HG02610 (cell line): ENCODE measurements around the gene KCNE4.
A peak's percentile ranks its signal among the peaks of the same experiment; 100 is the strongest.

Experiments used
- ATAC-seq: cut with Tn5 transposase; IDR thresholded peaks from one replicate; pipeline ENCODE4 v1.9.1; 2021; ENCODE audit warnings: mild to moderate bottlenecking, moderate library complexity; ENCODE audit not compliant: unreplicated experiment

KCNE4 gene

DNA sequence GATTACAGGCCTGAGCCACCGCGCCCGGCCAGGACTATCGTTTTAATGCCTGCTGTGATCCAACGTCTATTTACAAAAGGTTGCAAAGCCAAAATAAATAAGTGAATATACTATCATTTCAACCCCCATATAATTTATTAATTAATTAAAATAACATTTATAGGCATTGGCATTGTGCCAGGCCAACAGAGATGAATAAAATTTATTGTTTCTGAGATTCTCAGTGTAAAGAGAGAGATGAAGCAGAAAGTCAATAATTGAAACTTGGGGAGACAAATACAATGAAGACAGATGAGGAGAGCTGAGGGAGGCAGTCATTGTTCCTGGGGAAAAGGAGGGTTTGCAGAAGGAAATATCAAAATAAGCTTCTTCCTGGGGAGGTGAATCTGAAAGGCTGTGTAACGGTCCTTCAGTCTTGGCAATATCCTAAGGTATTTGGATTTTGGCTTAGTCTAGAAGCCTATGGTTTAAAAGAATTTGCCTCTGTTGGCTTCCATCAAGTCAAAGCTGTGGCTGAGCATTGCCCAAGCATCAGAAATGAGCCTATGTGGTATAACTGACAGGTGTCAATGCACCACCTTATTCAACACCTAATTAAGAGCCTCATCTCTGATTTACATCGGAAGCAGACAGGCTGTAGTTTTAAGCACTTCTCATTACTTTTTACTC is 31.5 kb downstream of the KCNE4 start:
- ATAC-seq, result no peak

DNA sequence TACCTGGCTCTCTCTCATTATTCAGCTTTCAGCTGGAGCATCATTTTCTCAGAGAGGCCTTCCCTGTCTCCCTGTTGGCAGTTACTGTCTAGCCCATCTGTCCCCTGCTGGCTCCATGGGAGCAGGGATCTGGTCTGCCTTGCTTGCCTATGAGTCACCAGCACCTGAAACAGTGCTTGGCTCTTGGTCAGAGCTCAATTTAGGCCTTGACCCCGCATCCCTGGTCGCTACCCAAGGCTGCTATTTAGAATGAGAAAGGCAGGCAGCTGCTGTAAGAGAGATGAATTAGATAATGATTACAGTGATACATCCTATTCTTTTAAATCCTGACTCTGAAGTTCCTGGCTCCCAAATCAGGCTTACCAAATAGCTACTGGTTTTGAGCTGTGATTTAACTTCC is 32.9 kb downstream of the KCNE4 start:
- no peak for ATAC-seq

DNA sequence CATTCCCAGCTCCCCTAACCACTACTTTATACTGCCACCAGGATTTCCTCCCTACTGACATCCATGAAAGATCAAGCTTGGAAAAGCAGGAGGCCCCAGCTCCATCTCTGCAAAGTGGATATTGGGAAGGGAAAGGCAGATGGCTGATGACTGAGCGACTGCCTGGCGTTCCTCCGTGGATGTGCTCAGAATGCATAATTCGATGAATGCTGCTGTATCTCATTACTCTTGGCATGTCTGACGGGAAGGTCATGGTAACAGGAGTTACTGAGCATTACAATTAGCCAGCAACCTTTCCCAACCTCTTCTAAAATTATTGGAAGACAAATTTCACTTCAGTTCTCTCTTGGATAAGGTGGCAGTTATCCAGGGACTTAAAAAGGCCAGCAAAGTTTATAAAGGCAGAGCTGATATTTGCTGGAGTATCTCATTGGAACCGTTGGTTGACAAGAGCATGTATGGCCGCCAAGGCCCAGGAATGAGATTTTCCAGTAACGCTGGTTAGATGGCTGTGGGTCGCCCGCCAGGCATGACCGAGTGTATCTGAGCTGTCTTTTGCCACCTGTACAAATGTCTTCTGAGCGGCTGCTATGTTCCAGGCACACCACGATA is 34.5 kb downstream of the KCNE4 start:
- no peak for ATAC-seq

DNA sequence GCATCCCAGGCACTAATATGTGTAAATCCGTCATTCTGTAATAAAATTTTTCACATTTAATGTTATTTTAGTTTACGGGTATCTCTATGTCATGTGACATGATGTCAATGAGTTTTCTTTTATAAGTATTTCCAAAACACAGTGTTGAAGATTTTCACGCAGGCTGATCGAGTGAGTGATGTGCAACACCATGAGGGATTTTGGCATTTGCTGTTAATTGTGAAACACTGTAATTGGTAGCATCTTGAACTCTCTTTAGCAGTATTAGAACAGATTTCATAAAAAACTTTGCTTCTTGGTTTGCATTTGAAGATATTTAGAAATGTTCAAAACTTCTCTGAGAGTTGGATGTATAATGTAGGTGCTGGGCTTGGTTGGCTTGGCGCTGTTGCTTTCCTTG is 35.5 kb downstream of the KCNE4 start:
- ATAC-seq, result no peak

DNA sequence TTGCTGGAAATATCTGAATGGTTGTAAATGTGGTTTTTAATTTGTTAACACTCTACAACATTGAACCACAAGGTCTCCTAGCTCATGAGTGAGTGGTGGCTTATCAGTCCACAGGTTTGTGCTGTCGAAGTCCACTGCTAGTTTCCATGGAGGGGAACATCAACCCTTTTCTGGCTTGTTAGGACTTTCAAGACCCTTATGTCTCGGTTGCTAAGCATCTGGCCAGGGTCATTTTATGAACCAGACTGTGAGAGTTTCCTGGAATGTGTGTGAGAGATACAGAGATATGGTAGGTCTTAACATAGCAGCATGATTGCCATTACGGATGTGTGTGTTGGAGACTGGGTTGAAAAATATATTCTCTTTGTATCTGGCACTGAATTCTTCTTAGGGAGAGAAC is 36.9 kb downstream of the KCNE4 start:
- no peak for ATAC-seq

DNA sequence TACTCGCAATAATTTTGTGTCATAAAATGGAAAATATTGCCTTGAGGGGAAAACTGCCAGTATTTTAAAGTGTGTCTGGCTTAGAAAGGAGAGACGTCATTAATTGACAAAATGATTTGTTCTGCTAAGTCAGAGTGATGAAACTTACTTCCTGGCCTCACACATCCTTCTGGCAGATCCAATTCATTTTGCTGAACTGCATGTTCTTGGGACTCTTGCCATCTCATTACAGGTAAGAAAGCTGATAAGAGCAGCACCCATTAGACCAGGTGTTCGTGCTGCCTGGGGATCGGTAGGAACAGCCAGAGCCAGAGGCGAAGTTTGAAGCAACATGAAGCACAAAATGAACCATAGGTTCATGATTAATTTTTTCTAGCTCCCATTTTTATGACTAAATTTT is 38.0 kb downstream of the KCNE4 start:
- ATAC-seq, result no peak

DNA sequence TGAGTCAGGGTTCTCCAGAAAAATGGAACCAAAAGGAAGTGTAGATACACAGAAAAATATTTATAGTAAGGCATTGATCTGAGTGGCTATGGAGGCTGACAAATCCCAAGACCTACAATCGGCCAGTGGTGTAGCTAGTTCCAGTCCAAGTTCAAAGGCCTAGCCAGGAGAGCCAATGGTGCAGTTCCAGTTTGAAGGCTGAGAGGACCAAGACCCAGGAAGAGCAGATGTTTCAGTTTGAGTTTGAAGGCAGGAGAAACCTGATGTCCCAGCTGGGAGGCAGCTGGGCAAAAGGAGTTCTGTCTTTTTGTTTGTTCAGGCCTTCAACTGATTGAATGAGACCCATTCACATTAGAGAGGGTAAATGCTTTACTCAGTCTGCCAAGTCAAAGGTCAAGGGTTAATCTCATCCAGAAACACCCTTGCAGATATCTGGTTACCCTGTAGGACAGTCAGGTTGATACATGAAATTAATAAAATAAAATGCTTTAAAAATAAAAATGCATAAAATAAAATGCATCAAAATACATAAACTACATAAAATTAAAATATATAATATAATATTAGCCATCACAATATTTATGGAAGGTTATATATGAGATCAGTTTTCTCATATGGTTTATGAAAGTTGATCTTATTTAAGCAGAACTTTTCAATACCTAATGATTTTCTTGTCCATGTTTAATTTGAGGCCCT is 38.7 kb downstream of the KCNE4 start:
- no peak for ATAC-seq

DNA sequence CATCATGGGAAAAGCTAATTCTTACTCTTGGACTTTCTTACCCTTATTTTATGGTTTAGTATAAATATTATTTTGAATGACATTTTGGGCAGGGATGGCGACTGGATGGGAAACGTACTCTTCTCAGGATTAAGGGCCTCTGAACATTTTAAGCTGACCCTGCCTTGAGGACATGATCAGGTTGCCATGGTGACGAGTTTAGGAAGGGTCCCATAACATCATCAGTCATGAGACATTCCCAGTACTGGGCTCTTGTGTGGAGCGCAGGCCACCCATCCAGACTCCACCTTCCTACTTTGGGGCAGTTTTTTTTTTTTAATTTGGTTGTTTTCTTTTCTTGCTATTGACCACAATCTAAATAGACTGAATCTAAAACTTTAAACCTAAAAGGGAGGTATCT is 40.7 kb downstream of the KCNE4 start:
- ATAC-seq, result no peak

DNA sequence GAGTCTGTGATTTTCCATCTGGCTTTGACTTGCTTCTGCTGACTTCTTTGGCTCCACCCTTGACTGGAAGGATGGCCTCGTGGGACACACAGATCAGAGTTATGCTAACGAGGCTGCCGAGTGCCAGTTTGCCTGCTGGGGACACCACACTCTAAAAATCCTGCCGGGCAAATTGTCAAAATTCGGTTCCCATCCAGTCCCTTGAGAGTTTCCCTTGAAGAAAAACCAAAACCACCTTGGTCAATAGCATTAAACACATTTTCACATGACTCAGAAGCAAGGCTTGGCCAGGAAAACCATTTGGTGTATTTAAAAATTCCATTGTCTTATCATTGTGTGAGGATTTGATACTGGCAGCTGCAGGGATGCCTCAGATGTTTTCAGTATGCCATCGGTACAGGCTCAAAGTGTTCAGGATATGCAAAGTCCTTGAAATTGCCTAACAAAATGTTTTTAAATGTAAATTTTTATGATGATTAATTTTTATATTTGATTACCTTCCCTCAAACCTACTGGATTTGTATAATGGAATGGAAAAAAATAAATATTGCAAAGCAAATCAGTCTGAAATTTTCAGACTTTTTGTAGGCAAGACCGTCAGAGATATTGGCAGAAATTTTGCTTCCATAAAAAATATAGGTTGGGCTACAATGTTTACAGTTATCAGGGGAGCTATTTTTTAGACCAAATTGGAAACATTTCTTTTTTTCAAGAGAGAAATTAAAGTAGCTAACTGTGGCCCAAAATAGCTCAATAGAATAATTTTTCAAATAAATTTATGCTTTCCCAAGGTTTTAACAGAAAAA is 41.6 kb downstream of the KCNE4 start:
- no peak for ATAC-seq

DNA sequence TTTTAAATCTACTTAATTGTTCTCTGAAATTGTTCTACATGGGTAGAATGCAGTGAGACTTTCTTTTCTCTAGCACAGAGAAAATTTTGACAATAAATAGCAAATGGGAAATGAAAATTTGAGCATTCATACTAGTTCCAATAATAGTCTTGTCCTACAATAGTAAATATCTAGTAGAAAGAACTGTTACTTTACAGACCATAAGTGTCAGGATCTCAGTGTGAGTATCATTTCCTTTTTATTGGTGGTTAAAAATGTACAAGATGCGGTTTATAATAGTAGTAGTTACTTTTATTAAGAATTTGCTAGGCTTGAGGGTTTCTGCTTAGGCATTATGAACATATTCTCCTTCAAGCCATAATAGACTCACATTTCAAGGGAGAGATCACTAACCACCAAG is 43.2 kb downstream of the KCNE4 start:
- ATAC-seq, result no peak

DNA sequence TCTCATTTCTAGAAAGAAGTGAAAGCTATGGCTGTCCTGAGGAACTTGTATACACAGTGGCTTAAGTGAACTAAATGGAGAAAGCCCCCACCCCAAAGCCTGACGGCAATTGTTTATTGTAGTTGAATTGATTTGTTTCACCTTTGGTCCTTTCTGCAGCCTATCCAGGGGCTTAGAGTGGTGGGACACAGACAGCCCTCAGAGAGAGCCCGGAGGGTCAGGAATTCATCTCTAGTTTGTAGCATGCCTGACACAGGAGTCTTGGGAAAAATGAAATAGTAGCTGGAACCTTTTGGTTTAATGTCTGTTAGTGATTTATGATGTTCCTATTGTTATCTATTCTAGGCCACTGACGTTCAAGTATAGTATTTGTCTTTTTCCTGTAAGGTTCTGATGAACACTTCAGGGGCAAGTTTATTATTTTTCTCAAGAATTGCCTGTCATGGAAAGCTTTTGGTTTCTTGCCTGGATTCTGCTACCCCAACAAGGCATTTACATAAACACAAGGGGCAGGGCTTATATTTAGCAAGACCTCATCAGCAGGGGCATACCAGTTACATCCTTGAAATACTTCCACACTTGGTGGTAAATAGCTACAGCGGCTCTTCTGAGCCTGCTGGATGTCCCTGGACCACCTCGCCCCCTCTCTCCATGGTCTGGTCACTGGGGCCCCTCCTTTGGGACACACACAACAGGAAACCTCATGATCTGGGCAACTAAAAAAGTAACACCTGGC is 44.4 kb downstream of the KCNE4 start:
- no peak for ATAC-seq

DNA sequence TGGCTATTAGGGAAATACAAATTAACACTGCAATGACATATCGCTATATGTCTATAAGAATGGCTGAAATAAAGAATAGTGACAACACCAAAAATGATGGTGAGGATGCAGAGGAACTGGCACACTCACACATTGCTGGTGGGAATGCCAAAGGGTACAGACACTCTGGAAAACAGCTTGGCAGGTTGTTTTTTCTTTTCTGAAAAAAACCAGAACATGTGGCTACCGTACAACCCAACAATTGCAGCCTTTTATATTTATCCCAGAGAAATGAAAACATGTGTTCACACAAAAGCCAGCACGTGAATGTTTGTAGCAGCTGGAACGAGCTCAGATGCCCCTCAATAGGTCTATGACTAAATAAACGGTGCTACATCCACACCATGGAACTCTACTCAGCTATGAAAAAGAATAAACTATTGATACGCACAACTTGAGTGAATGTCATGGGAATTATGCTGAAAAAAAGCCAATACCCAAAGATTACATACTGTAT is 45.9 kb downstream of the KCNE4 start:
- ATAC-seq, result no peak

DNA sequence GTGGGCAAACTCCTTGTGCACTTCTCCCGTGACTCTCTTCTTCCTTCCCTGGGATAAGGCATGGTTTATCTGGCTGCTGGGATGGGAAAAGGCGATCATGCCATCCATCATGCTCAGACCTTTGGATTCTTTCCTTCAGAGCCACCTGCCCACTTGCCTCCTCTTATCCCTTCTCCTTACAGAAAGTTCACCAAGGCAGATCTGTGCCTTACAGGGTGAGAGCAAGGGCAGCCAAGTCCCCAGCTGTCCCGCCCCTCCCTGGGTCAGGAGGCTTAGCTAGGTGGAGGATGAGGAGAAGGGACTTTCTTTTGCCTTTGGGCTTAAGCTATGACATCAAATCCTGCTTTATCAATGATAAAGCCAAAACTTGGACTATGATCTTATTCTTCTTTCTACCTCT is 47.6 kb downstream of the KCNE4 start:
- no peak for ATAC-seq

DNA sequence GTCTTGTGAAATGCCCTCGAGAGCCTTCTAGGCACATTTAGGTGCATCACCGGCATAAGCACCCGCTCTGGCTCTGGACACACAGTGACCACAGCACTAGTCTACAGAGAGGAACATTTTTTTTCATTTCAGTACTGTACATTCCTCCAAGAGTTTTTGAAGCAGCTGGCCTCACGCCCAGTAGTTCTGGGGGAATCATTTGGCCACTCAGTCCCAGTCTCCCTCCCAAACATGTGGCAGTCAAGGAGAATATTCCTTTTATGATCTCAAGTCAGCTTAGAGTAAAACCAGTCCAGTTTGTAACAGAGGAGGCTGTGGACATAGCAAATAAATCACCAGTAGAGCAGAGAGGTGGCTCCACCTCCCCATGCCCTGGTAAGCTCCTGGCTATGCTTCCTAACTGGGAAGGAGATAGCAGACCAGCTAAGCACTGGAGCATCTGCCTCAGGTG is 48.1 kb downstream of the KCNE4 start:
- no peak for ATAC-seq

DNA sequence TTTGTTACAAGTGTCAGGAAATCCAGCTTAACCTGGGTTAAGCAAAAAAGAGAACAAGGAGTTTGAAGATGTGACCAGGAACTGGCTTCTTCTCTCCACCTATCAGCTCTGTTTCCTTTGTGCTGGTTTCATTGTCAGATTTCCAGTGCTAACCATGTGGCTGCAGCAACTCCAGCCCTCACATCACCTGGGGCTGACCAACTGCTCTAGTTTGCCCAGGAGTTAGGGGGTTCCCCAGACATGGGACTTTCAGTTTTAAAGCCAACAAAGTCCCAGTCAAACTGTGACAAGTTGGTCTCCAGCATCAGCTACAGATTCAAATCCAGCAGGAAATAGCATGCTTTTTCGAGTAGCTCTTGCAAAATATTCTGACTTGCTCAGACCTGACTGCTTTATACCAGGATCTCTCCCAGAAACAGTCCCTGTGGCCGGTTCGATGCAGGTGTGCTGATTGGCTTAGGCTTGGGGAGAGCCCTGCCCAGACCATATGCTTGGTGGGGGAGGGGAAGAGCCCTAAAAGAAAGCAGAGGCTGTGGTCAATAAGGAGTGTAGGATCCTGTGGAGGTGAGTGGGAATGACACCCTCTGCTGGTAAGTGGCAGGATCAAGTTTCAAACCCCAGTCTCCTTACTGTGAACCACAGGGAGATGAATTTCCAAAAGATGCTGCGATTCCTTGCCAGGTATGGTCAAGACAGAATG is 49.5 kb downstream of the KCNE4 start:
- ATAC-seq, result peak; percentile 85

DNA sequence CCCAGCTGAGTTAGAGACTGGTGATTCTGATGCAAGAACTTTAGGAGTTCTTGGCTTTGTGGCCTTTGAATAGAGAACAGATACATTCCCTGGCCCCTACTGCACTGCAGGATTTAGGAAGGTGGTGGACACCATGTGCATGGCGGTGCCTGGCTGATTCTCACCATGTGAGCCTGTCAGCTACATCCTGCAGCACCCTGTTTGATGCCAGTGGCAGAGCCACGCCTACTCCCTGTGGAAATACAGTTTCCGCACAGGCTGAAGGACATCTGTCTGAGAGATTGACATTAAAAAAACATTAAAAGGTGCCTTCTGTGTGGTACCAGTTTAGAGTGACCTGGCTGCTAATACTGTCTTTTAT is 50.0 kb downstream of the KCNE4 start:
- ATAC-seq, result peak; percentile 4

DNA sequence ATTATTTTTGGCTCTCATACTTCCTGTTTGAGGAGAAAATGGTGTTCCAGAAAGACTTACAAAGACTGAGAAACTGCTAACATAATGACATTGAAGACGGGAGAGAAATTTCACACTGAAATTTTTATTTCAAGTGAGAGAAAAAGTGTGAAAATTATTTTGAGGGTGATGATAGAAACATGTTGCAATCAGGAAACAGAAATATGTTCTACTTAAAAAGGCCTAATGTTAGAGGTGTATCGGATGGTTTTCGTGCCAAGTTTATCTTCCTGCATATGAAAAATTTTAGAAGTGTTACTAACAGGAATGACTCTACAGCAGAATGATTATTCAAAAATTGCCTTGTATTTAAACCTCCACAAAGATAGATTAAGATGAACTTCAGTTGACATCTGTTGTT is 50.5 kb downstream of the KCNE4 start:
- ATAC-seq, result no peak

DNA sequence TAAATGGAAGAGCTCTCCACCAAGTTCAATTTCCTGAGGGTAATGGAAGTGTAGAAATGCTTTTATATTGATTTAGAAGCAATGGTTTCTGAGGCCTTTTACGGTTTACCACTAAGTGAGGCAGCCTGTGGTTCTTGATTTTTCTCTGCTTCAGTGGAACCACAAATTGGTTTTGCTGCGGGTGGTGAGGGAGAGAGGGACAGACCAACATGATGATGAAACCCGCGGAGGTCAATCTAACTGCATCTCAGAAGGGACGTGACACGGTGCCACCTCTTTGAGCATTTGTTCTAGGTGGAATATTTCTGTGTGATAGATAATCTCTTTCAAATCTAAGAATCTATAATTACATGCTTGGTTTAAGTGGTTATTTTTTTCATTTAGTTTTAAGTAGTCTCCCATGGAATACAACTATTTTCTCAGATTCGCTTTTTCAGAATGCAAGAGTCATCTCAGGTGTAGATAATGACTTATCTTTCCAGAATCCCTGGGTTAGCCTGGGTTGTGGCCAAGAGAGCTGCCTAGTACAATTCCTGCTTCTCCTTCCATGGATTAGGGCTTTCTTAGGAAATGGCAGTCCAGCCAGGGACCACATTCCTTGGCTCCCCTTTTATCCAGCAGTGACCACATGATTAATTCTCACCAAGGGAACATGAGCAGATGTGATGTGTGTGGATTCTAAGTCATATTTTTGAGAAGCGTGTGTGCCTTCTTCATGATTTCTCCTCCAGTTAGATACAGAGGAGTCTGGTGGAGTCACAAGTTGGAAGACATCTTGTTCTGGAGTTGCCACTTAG is 52.5 kb downstream of the KCNE4 start:
- no peak for ATAC-seq
